ENCODE measurements around the gene CCL3.

Gene CCL3

GRCh38 chr17:36071751-36072150 lies 18.2 kb downstream of the CCL3 start:
- Histone ChIP-seq H3K4me3 (ENCODE audit: low read length) (no peak overlapping the region), H3K27me3 (ENCODE audit: control insufficient read depth, insufficient read depth, low read length) (no peaks in the 10 kb centered on the region), H3K4me1 (ENCODE audit: control insufficient read depth, insufficient read depth, low read length) (no peaks in the 10 kb centered on the region), H3K36me3 (ENCODE audit: control insufficient read depth, insufficient read depth, low read length) (no peaks in the 10 kb centered on the region), H3K9ac (ENCODE audit: low read length) (no peak overlapping the region), H3K27ac (ENCODE audit: low read depth, low read length) (no peak overlapping the region)

GRCh38 chr17:36070427-36070826 lies 19.5 kb downstream of the CCL3 start:
- Histone ChIP-seq H3K4me1 (ENCODE audit: control insufficient read depth, insufficient read depth, low read length) (no peaks in the 10 kb centered on the region), H3K27me3 (ENCODE audit: control insufficient read depth, insufficient read depth, low read length) (no peaks in the 10 kb centered on the region), H3K27ac (ENCODE audit: low read depth, low read length) (no peak overlapping the region)

GRCh38 chr17:36069136-36069535 lies 20.8 kb downstream of the CCL3 start:
- H3K27ac ChIP-seq (ENCODE audit: low read depth, low read length), result no peak overlapping the region
- no peak overlapping the region for H3K9ac ChIP-seq (ENCODE audit: low read length)
- H3K36me3 ChIP-seq (ENCODE audit: control insufficient read depth, insufficient read depth, low read length), result no peaks in the 10 kb centered on the region
- H3K27me3 ChIP-seq (ENCODE audit: control insufficient read depth, insufficient read depth, low read length), result no peaks in the 10 kb centered on the region
- no peak overlapping the region for H3K4me3 ChIP-seq (ENCODE audit: low read length)
- no peaks in the 10 kb centered on the region for H3K4me1 ChIP-seq (ENCODE audit: control insufficient read depth, insufficient read depth, low read length)

More at GRCh38 chr17:36070427-36070826, 19.5 kb downstream of the CCL3 start:
- Histone ChIP-seq H3K36me3 (ENCODE audit: control insufficient read depth, insufficient read depth, low read length) (no peaks in the 10 kb centered on the region), H3K9ac (ENCODE audit: low read length) (no peak overlapping the region), H3K4me3 (ENCODE audit: low read length) (no peak overlapping the region)

GRCh38 chr17:36068524-36068923 lies 21.4 kb downstream of the CCL3 start:
- H3K27ac ChIP-seq (ENCODE audit: low read depth, low read length), result no peak overlapping the region
- no peak overlapping the region for H3K9ac ChIP-seq (ENCODE audit: low read length)
- H3K4me3 ChIP-seq (ENCODE audit: low read length), result no peak overlapping the region
- no peaks in the 10 kb centered on the region for H3K4me1 ChIP-seq (ENCODE audit: control insufficient read depth, insufficient read depth, low read length)
- no peaks in the 10 kb centered on the region for H3K36me3 ChIP-seq (ENCODE audit: control insufficient read depth, insufficient read depth, low read length)
- no peaks in the 10 kb centered on the region for H3K27me3 ChIP-seq (ENCODE audit: control insufficient read depth, insufficient read depth, low read length)

- H3K4me3 ChIP-seq (ENCODE audit: low read length), result no peak overlapping the region
- no peak overlapping the region for H3K27ac ChIP-seq (ENCODE audit: low read depth, low read length)
- H3K27me3 ChIP-seq (ENCODE audit: control insufficient read depth, insufficient read depth, low read length), result no peaks in the 10 kb centered on the region
- no peaks in the 10 kb centered on the region for H3K36me3 ChIP-seq (ENCODE audit: control insufficient read depth, insufficient read depth, low read length)
- H3K9ac ChIP-seq (ENCODE audit: low read length), result no peak overlapping the region
- no peaks in the 10 kb centered on the region for H3K4me1 ChIP-seq (ENCODE audit: control insufficient read depth, insufficient read depth, low read length)
Observed at GRCh38 chr17:36066365-36066985, 23.5 kb downstream of the CCL3 start.

- Histone ChIP-seq H3K9ac (ENCODE audit: low read length) (no peak within 1 kb of the TSS), H3K4me3 (ENCODE audit: low read length) (no peak within 1 kb of the TSS), H3K27ac (ENCODE audit: low read depth, low read length) (no peak within 1 kb of the TSS), H3K4me1 (ENCODE audit: control insufficient read depth, insufficient read depth, low read length) (no peaks in the 10 kb centered on the region), H3K27me3 (ENCODE audit: control insufficient read depth, insufficient read depth, low read length) (no peaks in the 10 kb centered on the region), H3K36me3 (ENCODE audit: control insufficient read depth, insufficient read depth, low read length) (no peaks in the 10 kb centered on the region)
Observed at GRCh38 chr17:36063786-36064541, 26.0 kb downstream of the CCL3 start, which contains the start of gene CCL18. TSS of gene CCL18 (plus strand) at chr17:36064272. CDS start at chr17:36064343, 71 bp downstream.

- no peak overlapping the region for H3K4me3 ChIP-seq (ENCODE audit: low read length)
- H3K27me3 ChIP-seq (ENCODE audit: control insufficient read depth, insufficient read depth, low read length), result no peaks in the 10 kb centered on the region
- no peak overlapping the region for H3K9ac ChIP-seq (ENCODE audit: low read length)
- no peak overlapping the region for H3K27ac ChIP-seq (ENCODE audit: low read depth, low read length)
- no peaks in the 10 kb centered on the region for H3K36me3 ChIP-seq (ENCODE audit: control insufficient read depth, insufficient read depth, low read length)
- H3K4me1 ChIP-seq (ENCODE audit: control insufficient read depth, insufficient read depth, low read length), result no peaks in the 10 kb centered on the region
Observed at GRCh38 chr17:36060816-36061215, 29.1 kb downstream of the CCL3 start.

GRCh38 chr17:36059406-36059805 lies 30.5 kb downstream of the CCL3 start:
- no peaks in the 10 kb centered on the region for H3K4me1 ChIP-seq (ENCODE audit: control insufficient read depth, insufficient read depth, low read length)
- H3K27ac ChIP-seq (ENCODE audit: low read depth, low read length), result no peak overlapping the region
- no peak overlapping the region for H3K9ac ChIP-seq (ENCODE audit: low read length)
- H3K27me3 ChIP-seq (ENCODE audit: control insufficient read depth, insufficient read depth, low read length), result no peaks in the 10 kb centered on the region
- H3K4me3 ChIP-seq (ENCODE audit: low read length), result no peak overlapping the region
- no peaks in the 10 kb centered on the region for H3K36me3 ChIP-seq (ENCODE audit: control insufficient read depth, insufficient read depth, low read length)

- no peak overlapping the region for H3K9ac ChIP-seq (ENCODE audit: low read length)
- H3K36me3 ChIP-seq (ENCODE audit: control insufficient read depth, insufficient read depth, low read length), result no peaks in the 10 kb centered on the region
- H3K4me1 ChIP-seq (ENCODE audit: control insufficient read depth, insufficient read depth, low read length), result no peaks in the 10 kb centered on the region
- no peaks in the 10 kb centered on the region for H3K27me3 ChIP-seq (ENCODE audit: control insufficient read depth, insufficient read depth, low read length)
- H3K27ac ChIP-seq (ENCODE audit: low read depth, low read length), result no peak overlapping the region
- H3K4me3 ChIP-seq (ENCODE audit: low read length), result no peak overlapping the region
Observed at GRCh38 chr17:36057911-36058310, 32.0 kb downstream of the CCL3 start.

- H3K27ac ChIP-seq (ENCODE audit: low read depth, low read length), result no peak overlapping the region
- H3K27me3 ChIP-seq (ENCODE audit: control insufficient read depth, insufficient read depth, low read length), result no peaks in the 10 kb centered on the region
- H3K9ac ChIP-seq (ENCODE audit: low read length), result no peak overlapping the region
- no peaks in the 10 kb centered on the region for H3K4me1 ChIP-seq (ENCODE audit: control insufficient read depth, insufficient read depth, low read length)
- no peaks in the 10 kb centered on the region for H3K36me3 ChIP-seq (ENCODE audit: control insufficient read depth, insufficient read depth, low read length)
- H3K4me3 ChIP-seq (ENCODE audit: low read length), result no peak overlapping the region
Observed at GRCh38 chr17:36055921-36056520, 33.9 kb downstream of the CCL3 start.

GRCh38 chr17:36055171-36055570 lies 34.8 kb downstream of the CCL3 start:
- H3K4me3 ChIP-seq (ENCODE audit: low read length), result no peak overlapping the region
- H3K36me3 ChIP-seq (ENCODE audit: control insufficient read depth, insufficient read depth, low read length), result no peaks in the 10 kb centered on the region
- no peaks in the 10 kb centered on the region for H3K4me1 ChIP-seq (ENCODE audit: control insufficient read depth, insufficient read depth, low read length)
- no peaks in the 10 kb centered on the region for H3K27me3 ChIP-seq (ENCODE audit: control insufficient read depth, insufficient read depth, low read length)
- H3K9ac ChIP-seq (ENCODE audit: low read length), result no peak overlapping the region
- no peak overlapping the region for H3K27ac ChIP-seq (ENCODE audit: low read depth, low read length)

- Histone ChIP-seq H3K27ac (ENCODE audit: low read depth, low read length) (no peak overlapping the region), H3K27me3 (ENCODE audit: control insufficient read depth, insufficient read depth, low read length) (no peaks in the 10 kb centered on the region), H3K4me1 (ENCODE audit: control insufficient read depth, insufficient read depth, low read length) (no peaks in the 10 kb centered on the region), H3K4me3 (ENCODE audit: low read length) (no peak overlapping the region), H3K36me3 (ENCODE audit: control insufficient read depth, insufficient read depth, low read length) (no peaks in the 10 kb centered on the region), H3K9ac (ENCODE audit: low read length) (no peak overlapping the region)
Observed at GRCh38 chr17:36049643-36050042, 40.3 kb downstream of the CCL3 start.
